Activated T-helper 1 cell treated with anti-CD3 and anti-CD28 coated beads, Interleukin-12 subunit alpha, Interleukin-12 subunit beta, Interleukin-2, Interleukin-4 antibody, amounts not matched to agents 30 ng/mL and 10 ng/mL and 1 ng/mL, durations not matched to agents 14 hours and 24 hours and 36 hours (primary cell): Measurements from ENCODE around the gene SOCS6. TPM values are rescaled to one million over a fixed set of nuclear protein-coding genes. Genes with fewer than 3 reads are reported as not detected.

Experiments used
- DNase-seq: peaks from one replicate; pipeline ENCODE4 v3.0.0; 2021; ENCODE audit warnings: low spot score
- H3K27ac Mint-ChIP-seq: one replicate; pipeline ENCODE4 v1.8.0; 2021; ENCODE audit warnings: mild to moderate bottlenecking, mixed read lengths
- H3K27me3 Mint-ChIP-seq: one replicate; pipeline ENCODE4 v1.8.0; 2022; ENCODE audit warnings: mild to moderate bottlenecking, moderate library complexity, mixed read lengths; ENCODE audit not compliant: insufficient read depth
- H3K36me3 Mint-ChIP-seq: one replicate; pipeline ENCODE4 v1.8.0; 2021; ENCODE audit warnings: low read depth, mixed read lengths
- H3K4me1 Mint-ChIP-seq: one replicate; pipeline ENCODE4 v1.8.0; 2021; ENCODE audit warnings: low read depth, mixed read lengths
- H3K4me3 Mint-ChIP-seq: one replicate; pipeline ENCODE4 v1.8.0; 2021; ENCODE audit warnings: mild to moderate bottlenecking, moderate library complexity, mixed read lengths
- H3K9me3 Mint-ChIP-seq: one replicate; pipeline ENCODE4 v1.8.0; 2021; ENCODE audit warnings: mixed read lengths
- intact Hi-C: fragments of 100-400 bp; cut with micrococcal nuclease; formaldehyde crosslinking; loops from one replicate; pipeline ENCODE4 v1.15.1; 2024
- total RNA-seq: library from RNA; stranded (reverse); gene quantifications from 2 replicates; pipeline ENCODE4 v1.2.3, GENCODE V29; 2022

The SOCS6 gene
- total RNA-seq, 1 donor from 2014 or later, result 3.9 TPM

DNA sequence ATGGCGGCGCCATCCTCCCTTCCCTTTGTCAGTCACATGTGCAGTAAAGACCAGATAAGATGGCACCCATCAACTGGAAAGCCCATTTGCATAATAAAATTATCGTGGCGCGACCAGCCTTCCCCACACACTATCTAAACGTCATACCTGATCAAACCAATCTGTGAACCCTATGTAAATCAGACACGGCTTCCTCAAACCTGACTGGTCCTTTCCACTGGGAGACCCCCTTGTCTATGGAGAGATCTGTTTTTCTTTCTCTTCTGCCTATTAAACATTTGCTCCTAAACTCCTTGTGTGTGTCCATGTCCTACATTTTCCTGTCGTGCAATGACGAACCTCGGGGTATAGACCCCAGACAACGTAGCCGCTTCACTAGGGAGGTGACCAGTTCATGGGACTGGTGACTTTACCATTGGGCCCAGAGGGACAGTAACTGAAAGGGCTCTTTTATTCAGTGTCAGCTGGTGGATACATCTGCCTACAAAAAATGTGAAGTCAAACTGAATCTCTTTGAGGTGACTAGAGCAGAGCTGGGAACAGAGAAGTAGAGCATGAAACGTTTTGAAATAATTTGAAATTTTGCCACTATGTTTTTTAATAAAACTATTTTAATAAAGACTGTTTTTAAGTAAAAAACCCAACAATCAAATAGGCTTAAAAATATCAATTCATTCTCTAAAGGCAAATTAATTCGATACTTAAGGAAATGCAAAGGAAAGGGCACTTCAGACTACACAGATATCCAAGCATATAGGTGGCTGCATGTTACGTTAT, 87.5 kb downstream of the SOCS6 start:
- intact Hi-C loops, result no loop called here
- DNase-seq, result no peak
- H3K27me3 Mint-ChIP-seq, result peaks cover 2% of the 10 kb centered on the region
- H3K4me1 Mint-ChIP-seq, result no peaks in the 10 kb centered on the region
- no peaks in the 10 kb centered on the region for H3K9me3 Mint-ChIP-seq
- H3K4me3 Mint-ChIP-seq, result no peak overlapping the region
- H3K27ac Mint-ChIP-seq, result no peak overlapping the region
- no peaks in the 10 kb centered on the region for H3K36me3 Mint-ChIP-seq

DNA sequence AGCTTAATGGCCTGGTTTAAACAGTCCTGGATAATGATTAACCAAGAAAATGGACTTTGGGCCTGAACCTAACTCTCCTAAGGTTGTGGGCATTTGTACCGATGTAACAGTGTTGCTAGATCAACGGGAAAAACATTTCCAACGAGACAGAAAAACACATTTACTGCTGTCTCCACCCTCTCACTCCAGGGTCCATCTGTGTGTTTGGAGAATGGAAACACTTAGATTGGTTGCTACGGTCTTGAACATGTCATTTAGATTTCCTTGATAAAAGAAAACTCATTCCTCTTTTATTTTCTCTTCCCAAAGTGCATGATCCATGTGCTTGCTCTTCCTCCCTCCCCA, 88.0 kb downstream of the SOCS6 start:
- DNase-seq, result no peak
- H3K36me3 Mint-ChIP-seq, result no peaks in the 10 kb centered on the region

DNA sequence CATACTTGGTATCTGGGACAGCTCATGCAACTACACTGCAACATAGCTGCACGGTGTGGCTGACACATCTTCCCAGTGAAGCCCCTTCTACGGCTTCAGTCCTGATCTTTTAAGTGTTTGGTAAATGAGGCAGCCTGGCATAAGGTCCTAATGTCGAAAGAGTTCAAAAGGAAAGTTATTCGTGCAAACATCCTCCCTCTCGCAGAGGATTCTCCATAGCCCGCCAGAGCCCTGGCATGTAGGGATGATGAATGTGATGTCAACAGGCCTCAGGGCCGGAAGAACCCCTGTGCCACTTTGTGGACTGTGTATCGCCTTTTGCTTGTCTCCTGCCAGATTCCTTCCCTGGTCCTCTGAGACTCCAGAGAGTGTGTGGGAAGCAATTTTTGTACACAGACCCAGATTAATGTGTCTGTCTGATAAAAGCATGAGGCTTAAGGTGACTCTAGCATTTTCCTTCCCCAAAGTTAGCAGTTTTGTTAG, 88.5 kb downstream of the SOCS6 start:
- Mint-ChIP-seq H3K9me3 (no peaks in the 10 kb centered on the region), H3K36me3 (no peaks in the 10 kb centered on the region), H3K4me1 (no peaks in the 10 kb centered on the region), H3K27me3 (peaks cover 2% of the 10 kb centered on the region), H3K27ac (no peak overlapping the region), H3K4me3 (no peak overlapping the region)
- intact Hi-C loops, result no loop called here
- no peak for DNase-seq

More for the DNA sequence above, 88.0 kb downstream of the SOCS6 start:
- Mint-ChIP-seq H3K9me3 (no peaks in the 10 kb centered on the region), H3K4me1 (no peaks in the 10 kb centered on the region), H3K27ac (no peak overlapping the region), H3K4me3 (no peak overlapping the region), H3K27me3 (peaks cover 2% of the 10 kb centered on the region)
- intact Hi-C loops, result no loop called here

DNA sequence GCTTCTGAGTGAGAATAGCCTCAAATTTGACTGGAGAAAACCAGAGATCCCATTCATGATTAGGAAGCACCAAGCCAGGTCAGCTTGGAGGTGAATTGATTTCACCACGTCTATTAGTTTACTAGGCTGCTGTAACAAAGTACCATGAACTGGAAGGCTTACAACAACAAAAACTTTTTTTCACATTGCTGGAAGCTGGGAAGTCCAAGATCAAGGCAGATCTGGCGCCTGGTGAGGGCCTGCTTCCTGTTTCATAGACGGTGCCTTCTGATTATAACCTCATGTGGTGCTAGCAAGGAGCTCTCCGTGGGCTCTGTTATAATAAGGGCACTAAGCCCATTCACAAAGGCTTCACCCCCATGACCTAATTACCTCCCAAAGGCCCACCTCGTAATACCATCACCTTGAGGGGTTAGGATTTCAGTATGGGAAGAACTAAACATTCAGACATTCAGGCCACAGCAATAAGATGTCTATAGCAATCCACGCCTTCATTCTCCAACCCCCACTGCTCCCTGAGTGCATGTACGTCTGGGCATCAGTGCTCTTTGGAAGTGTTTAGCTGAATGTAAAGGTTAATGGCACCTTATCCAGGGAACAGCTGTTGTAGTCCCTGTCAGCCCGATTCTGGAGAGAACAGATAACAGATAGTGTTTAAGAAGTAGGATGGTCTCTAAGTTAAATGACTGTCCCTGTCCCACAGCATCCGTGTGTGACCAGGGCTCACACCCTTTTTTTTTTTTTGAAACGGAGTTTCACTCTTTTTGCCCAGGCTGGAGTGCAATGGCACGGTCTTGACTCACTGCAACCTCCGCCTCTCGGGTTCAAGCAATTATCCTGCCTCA, 89.2 kb downstream of the SOCS6 start:
- H3K4me3 Mint-ChIP-seq, result no peak overlapping the region
- no peaks in the 10 kb centered on the region for H3K9me3 Mint-ChIP-seq
- intact Hi-C loops, result no loop called here
- no peak overlapping the region for H3K27ac Mint-ChIP-seq
- no peaks in the 10 kb centered on the region for H3K4me1 Mint-ChIP-seq
- no peaks in the 10 kb centered on the region for H3K36me3 Mint-ChIP-seq
- DNase-seq, result no peak
- peaks cover under 1% of the 10 kb centered on the region for H3K27me3 Mint-ChIP-seq

Other genes with a start within 250 kb of the SOCS6 start
- 25.3 and 28.6 TPM in 2 replicates for gene RTTN, start 83.4 kb upstream of the SOCS6 start, total RNA-seq